DMS 273 treated with DMSO at 0.1 percent for 48 hours (cell line): ENCODE results near the gene KDM8.

Experiments used
- DNase-seq: peaks from one replicate; lab custom pipeline; 2025; lab: John Stamatoyannopoulos, UW

Gene KDM8

GRCh38 chr16:27269300-27270150 lies 66.2 kb downstream of the KDM8 start:
- DNase-seq: no peak

DNA sequence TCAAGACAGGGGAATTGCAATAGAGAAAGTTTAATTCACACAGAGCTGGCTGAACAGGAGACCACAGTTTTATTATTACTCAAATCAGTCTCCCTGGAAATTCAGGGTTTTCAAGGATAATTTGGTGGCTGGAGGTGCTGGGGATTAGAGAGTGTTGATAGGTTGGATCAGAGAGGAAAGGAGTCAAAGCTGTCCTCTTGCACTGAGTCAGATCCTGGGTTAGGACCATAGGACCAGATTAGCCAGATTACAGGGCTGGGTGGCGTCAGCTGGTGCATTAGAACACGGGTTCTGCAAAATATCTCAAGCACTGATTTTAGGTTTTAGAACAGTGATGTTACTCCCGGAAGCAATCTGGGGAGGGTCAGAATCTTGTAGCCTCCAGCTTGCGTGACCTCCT lies 67.0 kb downstream of the KDM8 start:
- DNase-seq: no peak
